ENCODE measurements around the gene PLPPR3.

PLPPR3 gene

GRCh38 chr19:796692-797527, 24.8 kb downstream of the PLPPR3 start, which contains the start of gene PTBP1:
TSS of gene PTBP1 (plus strand) at chr19:797452. CDS start at chr19:797498, 46 bp downstream.
- peaks cover 0 to 17% (median 8%) of the 10 kb centered on the region in 5 donors for H3K36me3 ChIP-seq (ENCODE audit: control insufficient read depth in 5 of 5, insufficient read depth in 5 of 5, low read length in 5 of 5)

GRCh38 chr19:795691-796581, 25.8 kb downstream of the PLPPR3 start:
- Histone ChIP-seq H3K27me3 (ENCODE audit: control insufficient read depth in 5 of 5, insufficient read depth in 4 of 5, low read length in 5 of 5) (no peaks in the 10 kb centered on the region), H3K4me3 (ENCODE audit: low read depth in 1 of 5, low read length in 5 of 5) (peak overlapping the region in 4 of 5 donors; percentile 70 to 83 (median 78)), H3K36me3 (ENCODE audit: control insufficient read depth in 5 of 5, insufficient read depth in 5 of 5, low read length in 5 of 5) (peaks cover 0 to 12% (median 8%) of the 10 kb centered on the region in 5 donors), H3K4me1 (ENCODE audit: control insufficient read depth in 5 of 5, insufficient read depth in 5 of 5, low read length in 5 of 5) (peaks cover 14 to 57% (median 47%) of the 10 kb centered on the region in 5 donors), H3K27ac (ENCODE audit: low read depth, low read length) (peak overlapping the region; percentile 57), H3K9ac (ENCODE audit: low read length in 5 of 5) (peak overlapping the region in 3 of 5 donors; percentile 73 to 82 (median 78)), H3K9me3 (ENCODE audit: control insufficient read depth in 5 of 5, low read length in 5 of 5) (no peaks in the 10 kb centered on the region)

More at GRCh38 chr19:796692-797527, 24.8 kb downstream of the PLPPR3 start, which contains the start of gene PTBP1:
- Histone ChIP-seq H3K4me3 (ENCODE audit: low read depth in 1 of 5, low read length in 5 of 5) (peak within 1 kb of the TSS; percentile 75 to 90 (median 88)), H3K4me1 (ENCODE audit: control insufficient read depth in 5 of 5, insufficient read depth in 5 of 5, low read length in 5 of 5) (peaks cover 20 to 63% (median 57%) of the 10 kb centered on the region in 5 donors), H3K27ac (ENCODE audit: low read depth, low read length) (peak within 1 kb of the TSS; percentile 69), H3K9ac (ENCODE audit: low read length in 5 of 5) (peak within 1 kb of the TSS in 4 of 5 donors; percentile 85 to 89 (median 88)), H3K9me3 (ENCODE audit: control insufficient read depth in 5 of 5, low read length in 5 of 5) (no peaks in the 10 kb centered on the region), H3K27me3 (ENCODE audit: control insufficient read depth in 5 of 5, insufficient read depth in 4 of 5, low read length in 5 of 5) (no peaks in the 10 kb centered on the region)

- peaks cover 7 to 53% (median 39%) of the 10 kb centered on the region in 5 donors for H3K4me1 ChIP-seq (ENCODE audit: control insufficient read depth in 5 of 5, insufficient read depth in 5 of 5, low read length in 5 of 5)
- H3K36me3 ChIP-seq (ENCODE audit: control insufficient read depth in 5 of 5, insufficient read depth in 5 of 5, low read length in 5 of 5): peaks cover 0 to 6% (median 5%) of the 10 kb centered on the region in 5 donors
- no peak overlapping the region for H3K27ac ChIP-seq (ENCODE audit: low read depth, low read length)
- no peaks in the 10 kb centered on the region for H3K9me3 ChIP-seq (ENCODE audit: control insufficient read depth in 5 of 5, low read length in 5 of 5)
- H3K27me3 ChIP-seq (ENCODE audit: control insufficient read depth in 5 of 5, insufficient read depth in 4 of 5, low read length in 5 of 5): no peaks in the 10 kb centered on the region
- H3K4me3 ChIP-seq (ENCODE audit: low read depth in 1 of 5, low read length in 5 of 5): peak overlapping the region in 2 of 5 donors; percentile 17 to 22
- peak overlapping the region in 2 of 5 donors; percentile 30 to 47 for H3K9ac ChIP-seq (ENCODE audit: low read length in 5 of 5)
Measured at GRCh38 chr19:795073-795611, 26.6 kb downstream of the PLPPR3 start.

GRCh38 chr19:793806-794205, 27.9 kb downstream of the PLPPR3 start:
- Histone ChIP-seq H3K4me3 (ENCODE audit: low read depth in 1 of 5, low read length in 5 of 5) (no peak overlapping the region), H3K4me1 (ENCODE audit: control insufficient read depth in 5 of 5, insufficient read depth in 5 of 5, low read length in 5 of 5) (peaks cover 6 to 51% (median 37%) of the 10 kb centered on the region in 5 donors), H3K9ac (ENCODE audit: low read length in 5 of 5) (no peak overlapping the region), H3K27ac (ENCODE audit: low read depth, low read length) (no peak overlapping the region), H3K36me3 (ENCODE audit: control insufficient read depth in 5 of 5, insufficient read depth in 5 of 5, low read length in 5 of 5) (no peaks in the 10 kb centered on the region), H3K27me3 (ENCODE audit: control insufficient read depth in 5 of 5, insufficient read depth in 4 of 5, low read length in 5 of 5) (no peaks in the 10 kb centered on the region), H3K9me3 (ENCODE audit: control insufficient read depth in 5 of 5, low read length in 5 of 5) (no peaks in the 10 kb centered on the region)

GRCh38 chr19:792306-792885, 29.4 kb downstream of the PLPPR3 start:
- Histone ChIP-seq H3K9me3 (ENCODE audit: control insufficient read depth in 5 of 5, low read length in 5 of 5) (no peaks in the 10 kb centered on the region), H3K27ac (ENCODE audit: low read depth, low read length) (peak overlapping the region; percentile 37), H3K4me3 (ENCODE audit: low read depth in 1 of 5, low read length in 5 of 5) (no peak overlapping the region), H3K9ac (ENCODE audit: low read length in 5 of 5) (no peak overlapping the region), H3K36me3 (ENCODE audit: control insufficient read depth in 5 of 5, insufficient read depth in 5 of 5, low read length in 5 of 5) (no peaks in the 10 kb centered on the region), H3K4me1 (ENCODE audit: control insufficient read depth in 5 of 5, insufficient read depth in 5 of 5, low read length in 5 of 5) (peaks cover 6 to 60% (median 35%) of the 10 kb centered on the region in 5 donors), H3K27me3 (ENCODE audit: control insufficient read depth in 5 of 5, insufficient read depth in 4 of 5, low read length in 5 of 5) (no peaks in the 10 kb centered on the region)

- no peaks in the 10 kb centered on the region for H3K9me3 ChIP-seq (ENCODE audit: control insufficient read depth in 5 of 5, low read length in 5 of 5)
- peaks cover 6 to 61% (median 34%) of the 10 kb centered on the region in 5 donors for H3K4me1 ChIP-seq (ENCODE audit: control insufficient read depth in 5 of 5, insufficient read depth in 5 of 5, low read length in 5 of 5)
- no peak overlapping the region for H3K9ac ChIP-seq (ENCODE audit: low read length in 5 of 5)
- H3K4me3 ChIP-seq (ENCODE audit: low read depth in 1 of 5, low read length in 5 of 5): no peak overlapping the region
- H3K27ac ChIP-seq (ENCODE audit: low read depth, low read length): peak overlapping the region; percentile 37
- no peaks in the 10 kb centered on the region for H3K27me3 ChIP-seq (ENCODE audit: control insufficient read depth in 5 of 5, insufficient read depth in 4 of 5, low read length in 5 of 5)
- no peaks in the 10 kb centered on the region for H3K36me3 ChIP-seq (ENCODE audit: control insufficient read depth in 5 of 5, insufficient read depth in 5 of 5, low read length in 5 of 5)
Measured at GRCh38 chr19:791567-792305, 30.0 kb downstream of the PLPPR3 start.

GRCh38 chr19:791007-791566, 30.7 kb downstream of the PLPPR3 start:
- no peak overlapping the region for H3K9ac ChIP-seq (ENCODE audit: low read length in 5 of 5)
- H3K4me3 ChIP-seq (ENCODE audit: low read depth in 1 of 5, low read length in 5 of 5): no peak overlapping the region
- H3K27ac ChIP-seq (ENCODE audit: low read depth, low read length): peak overlapping the region; percentile 37
- no peaks in the 10 kb centered on the region for H3K36me3 ChIP-seq (ENCODE audit: control insufficient read depth in 5 of 5, insufficient read depth in 5 of 5, low read length in 5 of 5)
- peaks cover 6 to 55% (median 28%) of the 10 kb centered on the region in 5 donors for H3K4me1 ChIP-seq (ENCODE audit: control insufficient read depth in 5 of 5, insufficient read depth in 5 of 5, low read length in 5 of 5)
- H3K9me3 ChIP-seq (ENCODE audit: control insufficient read depth in 5 of 5, low read length in 5 of 5): no peaks in the 10 kb centered on the region
- H3K27me3 ChIP-seq (ENCODE audit: control insufficient read depth in 5 of 5, insufficient read depth in 4 of 5, low read length in 5 of 5): no peaks in the 10 kb centered on the region

GRCh38 chr19:789701-790060, 32.1 kb downstream of the PLPPR3 start:
- H3K4me3 ChIP-seq (ENCODE audit: low read depth in 1 of 5, low read length in 5 of 5): peak overlapping the region in 3 of 5 donors; percentile 32 to 45 (median 32)
- peaks cover 5 to 45% (median 17%) of the 10 kb centered on the region in 5 donors for H3K4me1 ChIP-seq (ENCODE audit: control insufficient read depth in 5 of 5, insufficient read depth in 5 of 5, low read length in 5 of 5)
- peak overlapping the region; percentile 50 for H3K27ac ChIP-seq (ENCODE audit: low read depth, low read length)
- H3K9me3 ChIP-seq (ENCODE audit: control insufficient read depth in 5 of 5, low read length in 5 of 5): no peaks in the 10 kb centered on the region
- no peaks in the 10 kb centered on the region for H3K36me3 ChIP-seq (ENCODE audit: control insufficient read depth in 5 of 5, insufficient read depth in 5 of 5, low read length in 5 of 5)
- H3K9ac ChIP-seq (ENCODE audit: low read length in 5 of 5): peak overlapping the region in 2 of 5 donors; percentile 47 to 58
- no peaks in the 10 kb centered on the region for H3K27me3 ChIP-seq (ENCODE audit: control insufficient read depth in 5 of 5, insufficient read depth in 4 of 5, low read length in 5 of 5)

All from subcutaneous abdominal adipose tissue (tissue), 5 donors.